SK-N-SH (cell line): ENCODE measurements around the gene SLC43A3.

ENCODE experiments used
- CTCF ChIP-seq: fragments of 200-600 bp; sonication (generic); IDR thresholded peaks from 2 replicates; pipeline ENCODE4 v1.6.1; 2017; ENCODE audit warnings: antibody characterized with exemption, mild to moderate bottlenecking, moderate library complexity
- MAX ChIP-seq: IDR thresholded peaks from 2 replicates; pipeline ENCODE4 v1.4.0; 2012; ENCODE audit warnings: low read depth

- no peak for TF ChIP-seq CTCF
- no peak for TF ChIP-seq MAX
Measured at GRCh38 chr11:57357856-57358255, 69.1 kb downstream of the SLC43A3 start.
